HAP-1 (cell line): ENCODE measurements around the gene C1orf21.

Experiments used
- DNase-seq, 2 experiments: peaks; one replicate each; pipeline ENCODE4 v3.0.0-alpha.2; 2016 to 2020; ENCODE audit warnings: low spot score in 2 of 2
- H3K27me3 ChIP-seq: fragments of 250-450 bp; sonication (Bioruptor Pico); 2 replicates; pipeline ENCODE4 v1.5.1; 2020; ENCODE audit warnings: low read depth, mild to moderate bottlenecking, moderate library complexity
- H3K36me3 ChIP-seq: fragments of 250-450 bp; sonication (Bioruptor Pico); replicated peaks from 2 replicates; pipeline ENCODE4 v1.5.1; 2020; ENCODE audit warnings: mild to moderate bottlenecking
- H3K4me1 ChIP-seq: fragments of 250-450 bp; sonication (Bioruptor Pico); 2 replicates; pipeline ENCODE4 v1.5.1; 2020; ENCODE audit warnings: mild to moderate bottlenecking
- H3K4me3 ChIP-seq: fragments of 250-450 bp; sonication (Bioruptor Pico); 2 replicates; pipeline ENCODE4 v1.5.1; 2020; ENCODE audit warnings: mild to moderate bottlenecking, moderate library complexity
- H3K9me3 ChIP-seq: fragments of 250-450 bp; sonication (Bioruptor Pico); 2 replicates; pipeline ENCODE4 v1.5.1; 2020; ENCODE audit warnings: mild to moderate bottlenecking, moderate library complexity
- in situ Hi-C: fragments of 300-500 bp; cut with MboI; formaldehyde crosslinking; loops from 3 replicates; pipeline ENCODE4 v1.14.3; 2020; ENCODE audit warnings: low sequenced_read_pairs, inconsistent platforms, mixed read lengths

The C1orf21 gene

GRCh38 chr1:184621260-184621659 lies 234.4 kb downstream of the C1orf21 start:
- in situ Hi-C loops: no loop called here
- Histone ChIP-seq H3K27me3 (no peaks in the 10 kb centered on the region), H3K4me1 (no peaks in the 10 kb centered on the region), H3K36me3 (no peaks in the 10 kb centered on the region), H3K9me3 (no peaks in the 10 kb centered on the region), H3K4me3 (no peak overlapping the region)
- no peak for DNase-seq

- in situ Hi-C loops: no loop called here
- Histone ChIP-seq H3K36me3 (no peaks in the 10 kb centered on the region), H3K4me1 (no peaks in the 10 kb centered on the region), H3K4me3 (no peak overlapping the region), H3K9me3 (no peaks in the 10 kb centered on the region), H3K27me3 (no peaks in the 10 kb centered on the region)
- no peak for DNase-seq
These were observed 235.5 kb downstream of the C1orf21 start for GRCh38 chr1:184622136-184622823.

- no peaks in the 10 kb centered on the region for H3K4me1 ChIP-seq
- H3K27me3 ChIP-seq: no peaks in the 10 kb centered on the region
- no peaks in the 10 kb centered on the region for H3K9me3 ChIP-seq
- DNase-seq: no peak
- in situ Hi-C loops: no loop called here
- no peaks in the 10 kb centered on the region for H3K36me3 ChIP-seq
- no peak overlapping the region for H3K4me3 ChIP-seq
These were observed 236.6 kb downstream of the C1orf21 start for GRCh38 chr1:184623404-184623803.

- peak in 1 of 2 experiments; percentile 31 for DNase-seq
- Histone ChIP-seq H3K36me3 (no peaks in the 10 kb centered on the region), H3K9me3 (no peaks in the 10 kb centered on the region), H3K27me3 (no peaks in the 10 kb centered on the region), H3K4me3 (no peak overlapping the region), H3K4me1 (no peaks in the 10 kb centered on the region)
- in situ Hi-C loops: no loop called here
These were observed 237.2 kb downstream of the C1orf21 start for GRCh38 chr1:184624051-184624450.

GRCh38 chr1:184624626-184625025 lies 237.8 kb downstream of the C1orf21 start:
- in situ Hi-C loops: no loop called here
- no peaks in the 10 kb centered on the region for H3K27me3 ChIP-seq
- no peaks in the 10 kb centered on the region for H3K9me3 ChIP-seq
- no peak overlapping the region for H3K4me3 ChIP-seq
- no peaks in the 10 kb centered on the region for H3K4me1 ChIP-seq
- H3K36me3 ChIP-seq: no peaks in the 10 kb centered on the region
- no peak for DNase-seq

- Histone ChIP-seq H3K36me3 (no peaks in the 10 kb centered on the region), H3K4me3 (no peak overlapping the region)
These were observed 238.4 kb downstream of the C1orf21 start for GRCh38 chr1:184625271-184625670.

GRCh38 chr1:184626076-184627006 lies 239.5 kb downstream of the C1orf21 start:
- Histone ChIP-seq H3K9me3 (no peaks in the 10 kb centered on the region), H3K36me3 (no peaks in the 10 kb centered on the region), H3K4me1 (no peaks in the 10 kb centered on the region), H3K4me3 (no peak overlapping the region), H3K27me3 (no peaks in the 10 kb centered on the region)
- in situ Hi-C loops: no loop called here
- DNase-seq: no peak

More at GRCh38 chr1:184625271-184625670, 238.4 kb downstream of the C1orf21 start:
- H3K27me3 ChIP-seq: no peaks in the 10 kb centered on the region
- no peak for DNase-seq
- in situ Hi-C loops: no loop called here
- H3K9me3 ChIP-seq: no peaks in the 10 kb centered on the region
- no peaks in the 10 kb centered on the region for H3K4me1 ChIP-seq

- in situ Hi-C loops: no loop called here
- H3K36me3 ChIP-seq: no peaks in the 10 kb centered on the region
- H3K4me1 ChIP-seq: no peaks in the 10 kb centered on the region
- no peaks in the 10 kb centered on the region for H3K9me3 ChIP-seq
- no peaks in the 10 kb centered on the region for H3K27me3 ChIP-seq
- H3K4me3 ChIP-seq: no peak overlapping the region
- no peak for DNase-seq
These were observed 240.1 kb downstream of the C1orf21 start for GRCh38 chr1:184627007-184627341.

GRCh38 chr1:184629266-184629665 lies 242.4 kb downstream of the C1orf21 start:
- no peaks in the 10 kb centered on the region for H3K36me3 ChIP-seq
- DNase-seq: no peak
- no peaks in the 10 kb centered on the region for H3K4me1 ChIP-seq
- H3K9me3 ChIP-seq: no peaks in the 10 kb centered on the region
- no peaks in the 10 kb centered on the region for H3K27me3 ChIP-seq
- in situ Hi-C loops: no loop called here
- H3K4me3 ChIP-seq: no peak overlapping the region

- in situ Hi-C loops: no loop called here
- no peaks in the 10 kb centered on the region for H3K27me3 ChIP-seq
- no peak for DNase-seq
These were observed 243.8 kb downstream of the C1orf21 start for GRCh38 chr1:184630679-184631060.

GRCh38 chr1:184632415-184633175 lies 245.8 kb downstream of the C1orf21 start:
- Histone ChIP-seq H3K36me3 (no peaks in the 10 kb centered on the region), H3K9me3 (no peaks in the 10 kb centered on the region), H3K27me3 (no peaks in the 10 kb centered on the region), H3K4me3 (no peak overlapping the region), H3K4me1 (no peaks in the 10 kb centered on the region)
- DNase-seq: no peak
- in situ Hi-C loops: no loop called here

More at GRCh38 chr1:184630679-184631060, 243.8 kb downstream of the C1orf21 start:
- Histone ChIP-seq H3K4me1 (no peaks in the 10 kb centered on the region), H3K4me3 (no peak overlapping the region), H3K36me3 (no peaks in the 10 kb centered on the region), H3K9me3 (no peaks in the 10 kb centered on the region)

GRCh38 chr1:184633785-184634184 lies 247.0 kb downstream of the C1orf21 start:
- Histone ChIP-seq H3K9me3 (no peaks in the 10 kb centered on the region), H3K4me1 (no peaks in the 10 kb centered on the region), H3K27me3 (no peaks in the 10 kb centered on the region), H3K4me3 (no peak overlapping the region), H3K36me3 (no peaks in the 10 kb centered on the region)
- DNase-seq: no peak
- in situ Hi-C loops: no loop called here

GRCh38 chr1:184634296-184634695 lies 247.5 kb downstream of the C1orf21 start:
- Histone ChIP-seq H3K27me3 (no peaks in the 10 kb centered on the region), H3K4me3 (no peak overlapping the region), H3K4me1 (no peaks in the 10 kb centered on the region), H3K9me3 (no peaks in the 10 kb centered on the region), H3K36me3 (no peaks in the 10 kb centered on the region)
- in situ Hi-C loops: no loop called here
- DNase-seq: peak in 1 of 2 experiments; percentile 11
